HUES48 (cell line): ENCODE data around the gene NUP58.

ENCODE experiments used
- H3K27ac ChIP-seq: one replicate; pipeline ENCODE4 v1.7.0; 2013; ENCODE audit warnings: low read depth, low read length, inconsistent platforms
- H3K27me3 ChIP-seq: 2 replicates; pipeline ENCODE4 v1.6.1; 2013; ENCODE audit warnings: mild to moderate bottlenecking, low read length; ENCODE audit not compliant: control insufficient read depth, insufficient read depth
- H3K36me3 ChIP-seq: 2 replicates; pipeline ENCODE4 v1.6.1; 2013; ENCODE audit warnings: low read length; ENCODE audit not compliant: control insufficient read depth, insufficient read depth
- H3K4me1 ChIP-seq: 2 replicates; pipeline ENCODE4 v1.6.1; 2013; ENCODE audit warnings: mild to moderate bottlenecking, low read length; ENCODE audit not compliant: control insufficient read depth, insufficient read depth
- H3K4me3 ChIP-seq: 2 replicates; pipeline ENCODE4 v1.5.1; 2013; ENCODE audit warnings: mild to moderate bottlenecking, low read depth, low read length
- H3K9ac ChIP-seq: 2 replicates; pipeline ENCODE4 v1.6.1; 2013; ENCODE audit warnings: mild to moderate bottlenecking, low read depth, low read length, moderate library complexity
- H3K9me3 ChIP-seq: 2 replicates; pipeline ENCODE4 v1.6.1; 2013; ENCODE audit warnings: low read length; ENCODE audit not compliant: control insufficient read depth, insufficient read depth

The NUP58 gene

GRCh38 chr13:25377244-25377962 is 76.0 kb downstream of the NUP58 start:
- H3K9me3 ChIP-seq: no peaks in the 10 kb centered on the region

GRCh38 chr13:25378528-25378927 is 77.1 kb downstream of the NUP58 start:
- Histone ChIP-seq H3K9me3 (no peaks in the 10 kb centered on the region), H3K36me3 (no peaks in the 10 kb centered on the region), H3K9ac (no peak overlapping the region), H3K27me3 (peaks cover 16% of the 10 kb centered on the region), H3K4me1 (peaks cover 15% of the 10 kb centered on the region), H3K4me3 (no peak overlapping the region), H3K27ac (no peak overlapping the region)

More at GRCh38 chr13:25377244-25377962, 76.0 kb downstream of the NUP58 start:
- no peak overlapping the region for H3K9ac ChIP-seq
- H3K27ac ChIP-seq: no peak overlapping the region
- H3K4me1 ChIP-seq: peaks cover 15% of the 10 kb centered on the region
- H3K36me3 ChIP-seq: no peaks in the 10 kb centered on the region
- H3K4me3 ChIP-seq: no peak overlapping the region
- H3K27me3 ChIP-seq: peaks cover 28% of the 10 kb centered on the region

GRCh38 chr13:25379011-25379410 is 77.6 kb downstream of the NUP58 start:
- H3K9ac ChIP-seq: no peak overlapping the region
- peaks cover 15% of the 10 kb centered on the region for H3K4me1 ChIP-seq
- peaks cover 11% of the 10 kb centered on the region for H3K27me3 ChIP-seq
- no peaks in the 10 kb centered on the region for H3K9me3 ChIP-seq
- no peaks in the 10 kb centered on the region for H3K36me3 ChIP-seq
- no peak overlapping the region for H3K27ac ChIP-seq
- no peak overlapping the region for H3K4me3 ChIP-seq

- no peak overlapping the region for H3K27ac ChIP-seq
- H3K9me3 ChIP-seq: no peaks in the 10 kb centered on the region
- peaks cover 3% of the 10 kb centered on the region; the same call in 1 of the 2 replicates for H3K27me3 ChIP-seq
- peaks cover 14% of the 10 kb centered on the region for H3K4me1 ChIP-seq
- H3K9ac ChIP-seq: no peak overlapping the region
- no peak overlapping the region for H3K4me3 ChIP-seq
- no peaks in the 10 kb centered on the region for H3K36me3 ChIP-seq
Measured at GRCh38 chr13:25380082-25380481, 78.7 kb downstream of the NUP58 start.

- no peak overlapping the region for H3K4me3 ChIP-seq
- H3K4me1 ChIP-seq: peaks cover 15% of the 10 kb centered on the region
- no peaks in the 10 kb centered on the region for H3K9me3 ChIP-seq
- H3K9ac ChIP-seq: no peak overlapping the region
- H3K27ac ChIP-seq: no peak overlapping the region
- no peaks in the 10 kb centered on the region for H3K27me3 ChIP-seq
- H3K36me3 ChIP-seq: no peaks in the 10 kb centered on the region
Measured at GRCh38 chr13:25380741-25381324, 79.4 kb downstream of the NUP58 start.

GRCh38 chr13:25384758-25385410 is 83.5 kb downstream of the NUP58 start:
- H3K27me3 ChIP-seq: no peaks in the 10 kb centered on the region
- no peaks in the 10 kb centered on the region for H3K36me3 ChIP-seq
- peaks cover 8% of the 10 kb centered on the region for H3K4me1 ChIP-seq
- H3K9me3 ChIP-seq: no peaks in the 10 kb centered on the region
- H3K27ac ChIP-seq: no peak overlapping the region
- H3K9ac ChIP-seq: no peak overlapping the region
- no peak overlapping the region for H3K4me3 ChIP-seq

- Histone ChIP-seq H3K27ac (no peak overlapping the region), H3K4me1 (peaks cover 8% of the 10 kb centered on the region; the same call in 1 of the 2 replicates), H3K9ac (no peak overlapping the region), H3K36me3 (no peaks in the 10 kb centered on the region), H3K4me3 (no peak overlapping the region), H3K9me3 (no peaks in the 10 kb centered on the region), H3K27me3 (no peaks in the 10 kb centered on the region)
Measured at GRCh38 chr13:25391932-25392331, 90.5 kb downstream of the NUP58 start.
